Ovary (tissue), 9 donors: ENCODE measurements around the gene GPR4. TPM values are rescaled to one million over a fixed set of nuclear protein-coding genes. Genes with fewer than 3 reads are reported as not detected.

Experiments used
- DNase-seq, 5 donors: peaks; one replicate each; pipeline ENCODE4 v3.0.0-alpha.2; 2019 to 2020
- H3K27ac ChIP-seq, 2 donors: fragments of 200-600 bp; one replicate each; pipeline versions ENCODE4 v1.5.1 to v1.8.0; 2019 to 2022
- H3K27me3 ChIP-seq: fragments of 200-600 bp; one replicate; pipeline ENCODE4 v1.8.0; 2022
- H3K36me3 ChIP-seq: fragments of 200-600 bp; sonication (generic); one replicate; pipeline ENCODE4 v1.5.1; 2019
- H3K4me1 ChIP-seq: one replicate; pipeline ENCODE4 v1.8.1; 2013; ENCODE audit warnings: mild to moderate bottlenecking, moderate library complexity; ENCODE audit not compliant: insufficient read depth
- H3K4me3 ChIP-seq: fragments of 200-600 bp; sonication (generic); one replicate; pipeline ENCODE4 v1.5.1; 2017
- H3K9me3 ChIP-seq, 2 donors: fragments of 200-600 bp in 1 of 2; sonication (generic) in 1 of 2; one replicate each; pipeline versions ENCODE4 v1.5.1 to v1.8.1; 2013 to 2019; ENCODE audit warnings: mild to moderate bottlenecking in 1 of 2, moderate library complexity in 1 of 2
- EP300 ChIP-seq: sonication (generic); formaldehyde crosslinking; IDR thresholded peaks from one replicate; pipeline ENCODE4 v1.6.1; 2017; ENCODE audit warnings: antibody characterized with exemption
- POLR2A ChIP-seq: fragments of 450-650 bp; IDR thresholded peaks from one replicate; pipeline ENCODE4 v1.6.1; 2017; ENCODE audit warnings: antibody characterized with exemption, mild to moderate bottlenecking, moderate library complexity
- WGBS, 3 donors: extraction: QIAGEN DNeasy Blood & Tissue Kit in 1 of 3; methylation state at CpG; one replicate each; pipeline versions ENCODE4 v1.1.5 to v1.1.7; 2013 to 2017; 5-methylcytosine and 5-hydroxymethylcytosine counted together
- intact Hi-C, 4 donors: fragments of 100-400 bp; cut with DNase I; formaldehyde crosslinking; loops; one replicate each; pipeline versions ENCODE4 v1.11.0 to v1.15.1; 2022 to 2023
- microRNA counts: library from miRNA; unstranded; fragments of <30 nt; microRNA quantifications from one replicate; lab custom pipeline; 2016
- microRNA-seq, 3 donors: library from miRNA; unstranded; fragments of <30 nt; microRNA quantifications; one replicate each; pipeline versions ENCODE4 to v1.2.0, GENCODE V29; 2019 to 2020
- polyA plus RNA-seq, 2 donors: library from polyadenylated mRNA; stranded (reverse); fragments of 200-250 nt in 1 of 2; fragments of 350-450 nt in 1 of 2; fragmentation: Illumina TruSeq in 1 of 2; extraction: RNeasy Lipid Tissue Mini Kit (QIAGEN cat#74804) in 1 of 2; gene quantifications; one replicate each; pipeline ENCODE4 v1.2.3, GENCODE V29; 2013 to 2014
- small RNA-seq: library from RNA; depleted of rRNA; stranded (forward); fragments of <200 nt; gene quantifications from one replicate; pipeline ENCODE3, GENCODE V24; 2016
- total RNA-seq, 7 donors: library from RNA; depleted of rRNA in 2 of 7; stranded (reverse); fragments of >200 nt in 2 of 7; fragmentation: NEBNext Ultra II Directional in 3 of 7; extraction: Animal tissue kit (Norgen Biotek cat#: 25700) in 3 of 7; gene quantifications; one replicate each; pipeline versions ENCODE4 v1.1.0 to v1.2.4, GENCODE V29; 2016 to 2023
- TF ChIP-seq, protein P1 (sequence below), 3 donors: fragments of 450-650 bp in 2 of 3; fragments of 200-600 bp in 1 of 3; IDR thresholded peaks; one replicate each; pipeline versions ENCODE4 v1.5.1 to v1.8.0; 2016 to 2022; ENCODE audit warnings: antibody characterized with exemption in 3 of 3, mild to moderate bottlenecking in 1 of 3
- donor health status: DM: no; HTN: no; CAD: no; lungs with moderate emphysema.
- donor health status: DM: no; HTN: no; CAD: no.
- donor health status: Bipolar disorder and iron deficiency.
- donor health status: DM: yes; HTN: yes; CAD: no.
- donor health status: DM: no; HTN: no; CAD: no.
- donor health status: DM: yes; HTN: yes; CAD: no.

Gene GPR4
- total and polyA plus RNA-seq, 9 donors: 0.60 to 11.9 (median 3.0) TPM

DNA sequence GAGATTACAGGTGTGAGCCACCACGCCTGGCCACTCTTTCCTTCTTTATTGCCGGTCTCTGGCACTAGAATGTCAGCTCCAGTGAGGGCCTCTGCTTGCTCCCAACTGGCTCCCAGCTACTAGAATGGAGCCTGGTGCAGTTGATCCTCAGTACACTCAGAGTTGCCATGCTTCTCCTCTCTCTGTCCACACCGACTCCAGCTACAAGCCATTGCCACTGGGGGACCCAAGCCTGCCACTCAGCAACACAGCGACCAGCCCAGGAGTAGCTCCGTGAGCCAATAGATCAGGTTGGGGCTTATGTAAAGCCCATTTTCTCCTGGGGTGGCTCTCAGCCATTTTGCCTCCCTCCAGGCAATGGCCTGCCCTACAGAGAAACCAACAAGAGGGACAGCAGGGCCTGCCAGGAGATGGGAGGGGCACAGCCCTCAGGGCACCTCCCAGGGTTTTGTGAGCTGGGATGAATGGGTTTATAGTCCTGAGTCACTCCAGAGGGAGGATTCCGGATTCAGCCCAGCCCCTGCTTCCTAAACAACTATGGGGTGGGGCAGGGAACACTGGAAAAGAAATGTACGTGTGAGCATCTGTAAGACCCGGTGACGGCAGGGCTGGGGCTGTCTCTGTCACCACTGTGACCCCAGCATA, 53.9 kb downstream of the GPR4 start:
- Histone ChIP-seq H3K4me1 (no peaks in the 10 kb centered on the region), H3K27me3 (no peaks in the 10 kb centered on the region), H3K9me3 (no peaks in the 10 kb centered on the region), H3K36me3 (no peaks in the 10 kb centered on the region), H3K4me3 (no peak overlapping the region), H3K27ac (no peak overlapping the region)
- DNase-seq: no peak
- intact Hi-C loops: no loop called here
- 89 to 90% (median 89%) methylated on average over 9 of the region's 9 CpGs for WGBS, 3 donors
- TF ChIP-seq EP300: no peak
- TF ChIP-seq, protein P1, sequence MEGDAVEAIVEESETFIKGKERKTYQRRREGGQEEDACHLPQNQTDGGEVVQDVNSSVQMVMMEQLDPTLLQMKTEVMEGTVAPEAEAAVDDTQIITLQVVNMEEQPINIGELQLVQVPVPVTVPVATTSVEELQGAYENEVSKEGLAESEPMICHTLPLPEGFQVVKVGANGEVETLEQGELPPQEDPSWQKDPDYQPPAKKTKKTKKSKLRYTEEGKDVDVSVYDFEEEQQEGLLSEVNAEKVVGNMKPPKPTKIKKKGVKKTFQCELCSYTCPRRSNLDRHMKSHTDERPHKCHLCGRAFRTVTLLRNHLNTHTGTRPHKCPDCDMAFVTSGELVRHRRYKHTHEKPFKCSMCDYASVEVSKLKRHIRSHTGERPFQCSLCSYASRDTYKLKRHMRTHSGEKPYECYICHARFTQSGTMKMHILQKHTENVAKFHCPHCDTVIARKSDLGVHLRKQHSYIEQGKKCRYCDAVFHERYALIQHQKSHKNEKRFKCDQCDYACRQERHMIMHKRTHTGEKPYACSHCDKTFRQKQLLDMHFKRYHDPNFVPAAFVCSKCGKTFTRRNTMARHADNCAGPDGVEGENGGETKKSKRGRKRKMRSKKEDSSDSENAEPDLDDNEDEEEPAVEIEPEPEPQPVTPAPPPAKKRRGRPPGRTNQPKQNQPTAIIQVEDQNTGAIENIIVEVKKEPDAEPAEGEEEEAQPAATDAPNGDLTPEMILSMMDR (IDR thresholded peaks at IDR 0.05): no peak
- TF ChIP-seq POLR2A: no peak

DNA sequence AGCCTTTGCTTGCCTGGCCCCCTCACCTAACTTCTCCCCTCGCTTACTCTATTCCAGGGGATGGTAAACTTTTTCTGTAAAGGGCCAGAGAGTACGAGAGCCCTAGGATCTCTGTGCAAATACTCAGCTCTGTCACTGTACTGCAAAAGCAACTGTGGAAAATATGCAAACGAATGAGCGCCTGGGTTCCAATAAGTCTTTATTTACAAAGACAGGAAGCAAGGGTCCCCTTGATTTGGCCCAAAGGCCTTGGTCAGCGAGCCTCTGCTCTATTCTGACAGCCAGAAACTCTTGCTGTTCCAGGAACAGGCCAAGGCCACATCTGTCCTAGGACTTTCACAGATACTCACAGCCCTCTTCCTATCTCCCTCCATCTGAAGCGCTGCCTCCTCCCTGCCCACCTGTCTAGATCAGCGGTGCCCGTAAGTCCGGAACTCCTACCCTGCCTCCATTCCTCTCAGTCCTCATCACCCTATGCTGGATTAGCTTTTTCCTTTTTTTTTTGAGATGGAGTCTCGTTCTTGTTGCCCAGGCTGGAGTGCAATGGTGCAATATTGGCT, 54.7 kb downstream of the GPR4 start:
- WGBS, 3 donors: 67 to 79% (median 71%) methylated on average over 10 of the region's 10 CpGs
- Histone ChIP-seq H3K9me3 (no peaks in the 10 kb centered on the region), H3K4me3 (no peak overlapping the region), H3K27ac (no peak overlapping the region), H3K27me3 (no peaks in the 10 kb centered on the region), H3K36me3 (no peaks in the 10 kb centered on the region), H3K4me1 (no peaks in the 10 kb centered on the region)
- intact Hi-C loops: no loop called here
- TF ChIP-seq, protein P1 (IDR thresholded peaks at IDR 0.05): no peak
- TF ChIP-seq POLR2A (no peak), EP300 (no peak)
- DNase-seq: no peak

DNA sequence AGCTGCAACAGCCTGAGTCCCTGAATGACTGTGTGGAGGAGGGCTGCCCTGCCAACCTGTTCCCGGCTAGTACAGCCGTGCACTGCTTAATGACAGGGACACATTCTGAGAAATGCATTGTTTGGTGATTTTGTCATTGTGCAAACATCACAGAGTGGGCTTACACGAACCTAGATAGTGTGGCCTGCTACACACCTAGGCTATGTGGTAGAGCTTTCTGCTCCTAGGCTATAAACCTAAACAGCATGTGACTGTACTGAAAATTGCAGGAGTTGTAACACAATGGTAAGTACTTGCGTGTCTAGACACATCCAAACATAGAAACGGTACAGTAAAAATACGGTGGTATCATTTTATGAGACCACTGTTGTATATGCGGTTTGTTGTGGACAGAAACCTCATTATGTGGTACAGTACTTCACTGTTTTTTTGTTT, 59.8 kb downstream of the GPR4 start:
- TF ChIP-seq, protein P1 (IDR thresholded peaks at IDR 0.05): no peak
- TF ChIP-seq EP300: no peak
- TF ChIP-seq POLR2A: no peak
- intact Hi-C loops: no loop called here
- H3K27ac ChIP-seq: no peak overlapping the region
- no peak for DNase-seq
- WGBS, 3 donors: 70 to 79% (median 73%) methylated on average over 7 of the region's 7 CpGs
- no peak overlapping the region for H3K4me3 ChIP-seq
- H3K4me1 ChIP-seq: no peaks in the 10 kb centered on the region
- no peaks in the 10 kb centered on the region for H3K27me3 ChIP-seq
- no peaks in the 10 kb centered on the region for H3K36me3 ChIP-seq
- no peaks in the 10 kb centered on the region for H3K9me3 ChIP-seq

MicroRNAs within 50 kb of the gene (microRNA counts, 767-probe panel; counts per million panel counts)
- microRNA hsa-miR-330-3p (lab: Ali Mortazavi, UCI): 2,285 counts per million, percentile 82 among the panel's probes with 10 or more counts
- 530 counts per million, percentile 78 among the panel's probes with 10 or more counts for microRNA hsa-miR-330-5p (lab: Ali Mortazavi, UCI)

Small RNAs within 50 kb of the gene (microRNA-seq; reads per million reads assigned to microRNA genes)
- gene MIR330: 15.5 to 21.1 (median 16.1) reads per million in 3 donors

Small RNAs within 50 kb of the gene (small RNA-seq; reads per million reads assigned to genes)
- not detected for gene RN7SL836P

Other genes starting within 250 kb of the GPR4 start
- 10 to 100 TPM in 6 of 7 donors, 1 to 10 TPM in 1; 6.3 to 18.6 (median 17.3) TPM for gene ERCC2, start 231.6 kb downstream of the GPR4 start, total RNA-seq
- 10 to 100 TPM; 13.1 to 13.3 TPM for gene ERCC2, start 231.6 kb downstream of the GPR4 start, polyA plus RNA-seq
- 10 to 100 TPM in 5 of 7 donors, 1 to 10 TPM in 2; 6.8 to 29.1 (median 16.7) TPM for gene PPP1R13L, start 197.1 kb downstream of the GPR4 start, total RNA-seq
- gene PPP1R13L, start 197.1 kb downstream of the GPR4 start, polyA plus RNA-seq: 10 to 100 TPM; 10.6 to 13.3 TPM
- 1 to 10 TPM; 1.5 to 8.5 (median 6.5) TPM for gene POLR1G, start 195.6 kb downstream of the GPR4 start, total RNA-seq
- gene POLR1G, start 195.6 kb downstream of the GPR4 start, polyA plus RNA-seq: 1 to 10 TPM; 2.7 to 5.4 TPM
- 10 to 100 TPM; 70.7 to 98.6 (median 83.9) TPM for gene ERCC1, start 178.3 kb downstream of the GPR4 start, total RNA-seq
- gene ERCC1, start 178.3 kb downstream of the GPR4 start, polyA plus RNA-seq: 10 to 100 TPM; 41.1 to 64.3 TPM
- 100 to 1,000 TPM in 3 of 7 donors, 10 to 100 TPM in 2, 1 to 10 TPM in 2; 2.9 to 295 (median 44.3) TPM for gene FOSB, start 134.2 kb downstream of the GPR4 start, total RNA-seq
- 100 to 1,000 TPM in 1 of 2 donors, 1 to 10 TPM in 1; 4.9 to 142 TPM for gene FOSB, start 134.2 kb downstream of the GPR4 start, polyA plus RNA-seq
- gene RTN2, start 105.2 kb downstream of the GPR4 start, total RNA-seq: 1 to 10 TPM in 5 of 7 donors, under 1 TPM in 2; 0.63 to 4.7 (median 2.5) TPM
- gene RTN2, start 105.2 kb downstream of the GPR4 start, polyA plus RNA-seq: 1 to 10 TPM; 3.0 to 5.0 TPM
- 1 to 10 TPM in 3 of 7 donors, under 1 TPM in 3, not detected in 1; 0.40 to 1.7 (median 1.0) TPM for gene PPM1N, start 103.8 kb downstream of the GPR4 start, total RNA-seq
- under 1 TPM; 0.21 to 0.93 TPM for gene PPM1N, start 103.8 kb downstream of the GPR4 start, polyA plus RNA-seq
- 10 to 100 TPM; 15.7 to 83.2 (median 58.2) TPM for gene VASP, start 94.7 kb downstream of the GPR4 start, total RNA-seq
- gene VASP, start 94.7 kb downstream of the GPR4 start, polyA plus RNA-seq: 10 to 100 TPM; 23.9 to 48.4 TPM
- 10 to 100 TPM in 4 of 7 donors, 1 to 10 TPM in 3; 2.0 to 16.6 (median 12.3) TPM for gene OPA3, start 17.4 kb downstream of the GPR4 start, total RNA-seq
- gene OPA3, start 17.4 kb downstream of the GPR4 start, polyA plus RNA-seq: 1 to 10 TPM; 3.3 to 8.9 TPM
- gene EML2, start 37.2 kb upstream of the GPR4 start, total RNA-seq: 10 to 100 TPM in 6 of 7 donors, 1 to 10 TPM in 1; 9.9 to 25.0 (median 14.4) TPM
- gene EML2, start 37.2 kb upstream of the GPR4 start, polyA plus RNA-seq: 10 to 100 TPM; 13.1 to 16.3 TPM
- gene GIPR, start 66.0 kb upstream of the GPR4 start, total RNA-seq: 1 to 10 TPM in 1 of 7 donors, under 1 TPM in 3, not detected in 3; 0.20 to 1.6 (median 0.59) TPM
- under 1 TPM; 0.02 to 0.33 TPM for gene GIPR, start 66.0 kb upstream of the GPR4 start, polyA plus RNA-seq
- gene SNRPD2, start 89.7 kb upstream of the GPR4 start, total RNA-seq: 100 to 1,000 TPM; 288 to 508 (median 382) TPM
- gene SNRPD2, start 89.7 kb upstream of the GPR4 start, polyA plus RNA-seq: 100 to 1,000 TPM; 279 to 499 TPM
- 10 to 100 TPM in 1 of 7 donors, 1 to 10 TPM in 6; 4.2 to 15.3 (median 7.3) TPM for gene QPCTL, start 90.5 kb upstream of the GPR4 start, total RNA-seq
- gene QPCTL, start 90.5 kb upstream of the GPR4 start, polyA plus RNA-seq: 1 to 10 TPM; 3.2 to 6.8 TPM
- gene FBXO46, start 128.7 kb upstream of the GPR4 start, total RNA-seq: 10 to 100 TPM; 13.4 to 32.5 (median 22.4) TPM
- 10 to 100 TPM in 1 of 2 donors, 1 to 10 TPM in 1; 6.7 to 13.9 TPM for gene FBXO46, start 128.7 kb upstream of the GPR4 start, polyA plus RNA-seq
- gene MEIOSIN, start 131.2 kb upstream of the GPR4 start, total RNA-seq: not detected
- not detected for gene MEIOSIN, start 131.2 kb upstream of the GPR4 start, polyA plus RNA-seq
- 10 to 100 TPM; 21.0 to 64.4 (median 44.4) TPM for gene SIX5, start 167.0 kb upstream of the GPR4 start, total RNA-seq
- gene SIX5, start 167.0 kb upstream of the GPR4 start, polyA plus RNA-seq: 10 to 100 TPM in 1 of 2 donors, 1 to 10 TPM in 1; 5.4 to 43.5 TPM
- gene DMPK, start 180.3 kb upstream of the GPR4 start, total RNA-seq: 100 to 1,000 TPM in 2 of 7 donors, 10 to 100 TPM in 5; 21.0 to 105 (median 62.5) TPM
- gene DMPK, start 180.3 kb upstream of the GPR4 start, polyA plus RNA-seq: 10 to 100 TPM; 24.3 to 56.7 TPM
- 10 to 100 TPM; 28.4 to 85.4 (median 61.1) TPM for gene DMWD, start 190.6 kb upstream of the GPR4 start, total RNA-seq
- 10 to 100 TPM; 11.4 to 33.9 TPM for gene DMWD, start 190.6 kb upstream of the GPR4 start, polyA plus RNA-seq
- under 1 TPM in 2 of 7 donors, not detected in 5; 0.13 to 0.15 TPM for gene RSPH6A, start 213.1 kb upstream of the GPR4 start, total RNA-seq
- gene RSPH6A, start 213.1 kb upstream of the GPR4 start, polyA plus RNA-seq: not detected